Measurements from ENCODE around the gene MORC3.

GRCh38 chr21:36419241-36419640, 99.2 kb downstream of the MORC3 start:
- no peak for TF ChIP-seq CTCF (IDR thresholded peaks at IDR 0.05)
- no peak for TF ChIP-seq POLR2A (IDR thresholded peaks at IDR 0.05)

All from testis (tissue), 2 donors.